Measurements from ENCODE around the gene IYD. TPM values are rescaled to one million over a fixed set of nuclear protein-coding genes. Genes with fewer than 3 reads are reported as not detected.

The IYD gene
- total RNA-seq, 1 donor = not detected

DNA sequence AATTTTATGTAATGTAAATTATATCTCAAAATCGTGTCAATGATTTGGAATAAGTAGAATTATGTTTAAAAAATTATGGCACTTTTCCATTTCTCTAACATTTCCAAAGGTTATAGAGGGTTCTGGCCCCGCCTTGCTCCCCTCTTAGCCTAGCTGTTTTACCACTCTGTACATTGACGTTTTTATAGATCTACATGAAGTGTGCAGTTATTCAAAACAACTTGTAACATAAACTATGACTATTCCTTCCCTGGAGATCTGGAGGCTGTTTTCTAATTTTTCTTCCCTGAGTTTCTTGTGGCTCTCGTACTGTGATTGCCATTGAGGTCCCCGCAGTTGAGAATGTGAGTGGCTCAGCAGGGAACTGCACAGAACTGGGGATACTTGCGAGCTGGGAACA lies 48.4 kb downstream of the IYD start:
- DNase-seq (ENCODE audit: insufficient read length, low spot score, missing footprints) = no peak
- Histone ChIP-seq H3K9me3 (ENCODE audit: low read depth, low read length) (no peaks in the 10 kb centered on the region), H3K27ac (ENCODE audit: low read depth, low read length) (no peak overlapping the region), H3K4me1 (ENCODE audit: insufficient read depth, low read length) (peaks cover 13% of the 10 kb centered on the region), H3K4me3 (ENCODE audit: insufficient read depth, low read length) (no peak overlapping the region), H2AFZ (ENCODE audit: low read length) (peak overlapping the region; percentile 74), H3K36me3 (ENCODE audit: insufficient read depth, low read length) (no peaks in the 10 kb centered on the region), H4K20me1 (ENCODE audit: insufficient read depth, low read length) (no peaks in the 10 kb centered on the region), H3K27me3 (ENCODE audit: insufficient read depth, low read length) (peaks cover 4% of the 10 kb centered on the region), H3K79me2 (ENCODE audit: insufficient read depth, low read length) (no peaks in the 10 kb centered on the region), H3K4me2 (ENCODE audit: insufficient read depth, low read length) (no peak overlapping the region)
- TF ChIP-seq CTCF (IDR thresholded peaks at IDR 0.05; ENCODE audit: extremely low read depth, low read depth, low read length) = no peak

GRCh38 chr6:150417899-150418826 lies 49.4 kb downstream of the IYD start:
- peaks cover 13% of the 10 kb centered on the region for H3K4me1 ChIP-seq (ENCODE audit: insufficient read depth, low read length)
- no peaks in the 10 kb centered on the region for H3K36me3 ChIP-seq (ENCODE audit: insufficient read depth, low read length)
- H3K79me2 ChIP-seq (ENCODE audit: insufficient read depth, low read length) = no peaks in the 10 kb centered on the region
- TF ChIP-seq CTCF (IDR thresholded peaks at IDR 0.05; ENCODE audit: extremely low read depth, low read depth, low read length) = peak; percentile 83
- peak overlapping the region; percentile 82 for H3K4me2 ChIP-seq (ENCODE audit: insufficient read depth, low read length)
- H2AFZ ChIP-seq (ENCODE audit: low read length) = peak overlapping the region; percentile 96
- peak; percentile 95 for DNase-seq (ENCODE audit: insufficient read length, low spot score, missing footprints)
- H3K9me3 ChIP-seq (ENCODE audit: low read depth, low read length) = no peaks in the 10 kb centered on the region
- H3K27ac ChIP-seq (ENCODE audit: low read depth, low read length) = peak overlapping the region; percentile 53
- peak overlapping the region; percentile 68 for H3K4me3 ChIP-seq (ENCODE audit: insufficient read depth, low read length)
- peaks cover 4% of the 10 kb centered on the region for H3K27me3 ChIP-seq (ENCODE audit: insufficient read depth, low read length)
- H4K20me1 ChIP-seq (ENCODE audit: insufficient read depth, low read length) = no peaks in the 10 kb centered on the region

DNA sequence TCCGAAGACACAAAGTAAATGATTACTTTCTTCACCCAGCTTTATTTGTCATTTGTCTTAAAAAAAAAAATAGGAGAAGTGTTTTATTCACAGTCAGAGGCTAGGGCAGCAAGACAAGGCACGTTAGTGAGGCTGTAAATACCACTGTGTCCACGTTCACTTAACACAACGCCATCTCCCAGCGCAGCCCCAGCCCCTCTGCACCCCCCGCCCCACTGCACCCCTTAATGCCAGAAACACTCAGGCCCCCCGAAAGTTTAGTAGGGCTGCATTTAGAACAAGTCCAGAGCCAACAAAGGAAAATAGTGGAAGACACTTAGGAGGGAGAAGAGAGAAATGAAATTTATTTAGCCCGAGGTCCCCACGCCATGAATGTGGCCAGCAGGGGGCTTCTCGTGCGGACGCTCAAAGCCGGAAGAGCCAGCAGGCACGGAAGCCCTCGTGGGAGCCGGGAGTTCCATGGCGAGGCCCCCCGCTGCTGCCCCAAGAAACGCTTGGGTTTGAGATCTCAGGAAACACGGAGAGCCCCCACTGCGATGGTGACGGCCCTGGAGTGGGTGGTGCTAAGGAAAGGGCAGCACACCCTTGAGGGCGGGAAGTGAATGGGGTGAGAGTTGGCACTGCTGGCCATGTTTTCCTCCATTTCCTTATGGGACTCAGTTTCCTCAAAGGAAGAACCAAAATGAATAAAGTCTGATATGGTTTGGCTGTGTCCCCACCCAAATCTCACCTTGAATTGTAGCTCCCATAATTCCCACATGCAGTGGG lies 50.2 kb downstream of the IYD start:
- peak overlapping the region; percentile 54 for H3K27ac ChIP-seq (ENCODE audit: low read depth, low read length)
- peak overlapping the region; percentile 82 for H3K4me2 ChIP-seq (ENCODE audit: insufficient read depth, low read length)
- H3K79me2 ChIP-seq (ENCODE audit: insufficient read depth, low read length) = no peaks in the 10 kb centered on the region
- no peaks in the 10 kb centered on the region for H3K9me3 ChIP-seq (ENCODE audit: low read depth, low read length)
- peak overlapping the region; percentile 68 for H3K4me3 ChIP-seq (ENCODE audit: insufficient read depth, low read length)
- peaks cover 13% of the 10 kb centered on the region for H3K4me1 ChIP-seq (ENCODE audit: insufficient read depth, low read length)
- H2AFZ ChIP-seq (ENCODE audit: low read length) = peak overlapping the region; percentile 96
- no peaks in the 10 kb centered on the region for H4K20me1 ChIP-seq (ENCODE audit: insufficient read depth, low read length)
- peak; percentile 75 for TF ChIP-seq CTCF (IDR thresholded peaks at IDR 0.05; ENCODE audit: extremely low read depth, low read depth, low read length)
- DNase-seq (ENCODE audit: insufficient read length, low spot score, missing footprints) = peak; percentile 93
- H3K36me3 ChIP-seq (ENCODE audit: insufficient read depth, low read length) = no peaks in the 10 kb centered on the region
- peaks cover 4% of the 10 kb centered on the region for H3K27me3 ChIP-seq (ENCODE audit: insufficient read depth, low read length)

GRCh38 chr6:150420428-150420827 lies 51.6 kb downstream of the IYD start:
- no peak for DNase-seq (ENCODE audit: insufficient read length, low spot score, missing footprints)

More at GRCh38 chr6:150420428-150420827, 51.6 kb downstream of the IYD start:
- Histone ChIP-seq H3K36me3 (ENCODE audit: insufficient read depth, low read length) (no peaks in the 10 kb centered on the region), H4K20me1 (ENCODE audit: insufficient read depth, low read length) (no peaks in the 10 kb centered on the region), H3K4me3 (ENCODE audit: insufficient read depth, low read length) (no peak overlapping the region), H3K27ac (ENCODE audit: low read depth, low read length) (no peak overlapping the region), H2AFZ (ENCODE audit: low read length) (no peak overlapping the region), H3K9me3 (ENCODE audit: low read depth, low read length) (no peaks in the 10 kb centered on the region), H3K79me2 (ENCODE audit: insufficient read depth, low read length) (no peaks in the 10 kb centered on the region), H3K4me2 (ENCODE audit: insufficient read depth, low read length) (no peak overlapping the region), H3K4me1 (ENCODE audit: insufficient read depth, low read length) (peaks cover 13% of the 10 kb centered on the region), H3K27me3 (ENCODE audit: insufficient read depth, low read length) (no peaks in the 10 kb centered on the region)
- no peak for TF ChIP-seq CTCF (IDR thresholded peaks at IDR 0.05; ENCODE audit: extremely low read depth, low read depth, low read length)

Data from osteoblast (primary cell).